Testis (tissue), 2 donors: ENCODE measurements around the gene TUBB3.

Source experiments
- POLR2A ChIP-seq: fragments of 450-650 bp; IDR thresholded peaks from one replicate; pipeline ENCODE4 v1.6.1; 2017; ENCODE audit warnings: antibody characterized with exemption, mild to moderate bottlenecking, moderate library complexity
- TF ChIP-seq, protein P1 (sequence below), 3 experiments: fragments of 450-650 bp in 2 of 3; fragments of 200-600 bp in 1 of 3; sonication (generic) in 1 of 3; IDR thresholded peaks; one replicate each; pipeline ENCODE4 v1.5.1; 2016 to 2019; ENCODE audit warnings: antibody characterized with exemption in 3 of 3, mild to moderate bottlenecking in 2 of 3, moderate library complexity in 1 of 3

GRCh38 chr16:89904606-89905510 lies 18.3 kb upstream of the TUBB3 start:
- TF ChIP-seq, protein P1, sequence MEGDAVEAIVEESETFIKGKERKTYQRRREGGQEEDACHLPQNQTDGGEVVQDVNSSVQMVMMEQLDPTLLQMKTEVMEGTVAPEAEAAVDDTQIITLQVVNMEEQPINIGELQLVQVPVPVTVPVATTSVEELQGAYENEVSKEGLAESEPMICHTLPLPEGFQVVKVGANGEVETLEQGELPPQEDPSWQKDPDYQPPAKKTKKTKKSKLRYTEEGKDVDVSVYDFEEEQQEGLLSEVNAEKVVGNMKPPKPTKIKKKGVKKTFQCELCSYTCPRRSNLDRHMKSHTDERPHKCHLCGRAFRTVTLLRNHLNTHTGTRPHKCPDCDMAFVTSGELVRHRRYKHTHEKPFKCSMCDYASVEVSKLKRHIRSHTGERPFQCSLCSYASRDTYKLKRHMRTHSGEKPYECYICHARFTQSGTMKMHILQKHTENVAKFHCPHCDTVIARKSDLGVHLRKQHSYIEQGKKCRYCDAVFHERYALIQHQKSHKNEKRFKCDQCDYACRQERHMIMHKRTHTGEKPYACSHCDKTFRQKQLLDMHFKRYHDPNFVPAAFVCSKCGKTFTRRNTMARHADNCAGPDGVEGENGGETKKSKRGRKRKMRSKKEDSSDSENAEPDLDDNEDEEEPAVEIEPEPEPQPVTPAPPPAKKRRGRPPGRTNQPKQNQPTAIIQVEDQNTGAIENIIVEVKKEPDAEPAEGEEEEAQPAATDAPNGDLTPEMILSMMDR (IDR thresholded peaks at IDR 0.05), result no peak
- no peak for TF ChIP-seq POLR2A
